HCT116 (cell line): Measurements from ENCODE around the gene GLI3. TPM values are rescaled to one million over a fixed set of nuclear protein-coding genes. Genes with fewer than 3 reads are reported as not detected.

Experiments
- ATAC-seq: fragments of 200-7000 bp; cut with Tn5 transposase; 2 replicates; pipeline ENCODE4 v1.9.1; 2020; ENCODE audit warnings: mild to moderate bottlenecking, moderate library complexity
- BruUV-seq: library from RNA; stranded (reverse); fragments of 400-500 nt; replicated peaks from 2 replicates; lab custom pipeline; 2021; lab: Mats Ljungman, UMichigan
- CTCF ChIA-PET: fragments of 300-600 bp; sonication (Branson Sonifier 250); formaldehyde crosslinking; loops from one replicate; lab custom pipeline; 2021; ENCODE audit warnings: antibody characterized with exemption; lab: Charles Lee
- POLR2A ChIA-PET: fragments of 300-600, 350-600 bp; sonication (Branson Sonifier 250); formaldehyde crosslinking; loops from one replicate; lab custom pipeline; 2021; ENCODE audit warnings: antibody characterized with exemption; lab: Charles Lee
- RAD21 ChIA-PET, 2 experiments: fragments of 300-600 bp; sonication (Branson Sonifier 250); formaldehyde crosslinking; loops; one replicate each; lab custom pipeline; 2023; ENCODE audit warnings: low total read pairs in 2 of 2; ENCODE audit not compliant: uncharacterized antibody in 2 of 2, unreplicated experiment in 2 of 2, low non-redundant PET in 1 of 2; lab: Charles Lee
- DNase-seq: peaks from one replicate; pipeline ENCODE4 v3.0.0-alpha.2; 2010; ENCODE audit warnings: low read depth, low spot score
- H2AFZ ChIP-seq: fragments of 200-600 bp; shearing (Covaris generic), sonication (generic); 2 replicates; pipeline ENCODE4 v1.6.1; 2017; ENCODE audit warnings: low read depth, mixed run types, mixed read lengths, antibody characterized with exemption, low read length; ENCODE audit not compliant: poor library complexity, severe bottlenecking
- H3K27ac ChIP-seq: 2 replicates; pipeline ENCODE4 v1.5.1; 2012; ENCODE audit warnings: low read depth, low read length
- H3K27me3 ChIP-seq: fragments of 200-600 bp; sonication (generic); 2 replicates; pipeline ENCODE4 v1.6.1; 2016; ENCODE audit warnings: mixed run types, low read length, mixed read lengths; ENCODE audit not compliant: insufficient read depth
- H3K36me3 ChIP-seq, 2 experiments: fragments of 200-500 bp in 1 of 2; fragments of 200-600 bp in 1 of 2; sonication (Bioruptor generic) in 1 of 2; sonication (generic) in 1 of 2; 2 replicates each; pipeline versions ENCODE4 v1.5.1 to v1.6.1; 2014 to 2016; ENCODE audit warnings: low read length in 2 of 2, inconsistent platforms in 1 of 2, mixed read lengths in 1 of 2, mixed run types in 1 of 2; ENCODE audit not compliant: insufficient read depth in 2 of 2, control insufficient read depth in 1 of 2
- H3K4me1 ChIP-seq, 2 experiments: fragments of 200-600 bp in 1 of 2; sonication (generic) in 1 of 2; 2 replicates each; pipeline versions ENCODE4 v1.5.1 to v1.6.1; 2012 to 2017; ENCODE audit warnings: low read length in 2 of 2, inconsistent platforms in 1 of 2, mild to moderate bottlenecking in 1 of 2, mixed read lengths in 1 of 2, mixed run types in 1 of 2, moderate library complexity in 1 of 2; ENCODE audit not compliant: insufficient read depth in 2 of 2, control insufficient read depth in 1 of 2
- H3K4me2 ChIP-seq: fragments of 200-600 bp; sonication (generic); 2 replicates; pipeline ENCODE4 v1.6.1; 2017; ENCODE audit warnings: mixed run types, low read length, mixed read lengths
- H3K4me3 ChIP-seq, 2 experiments: fragments of 200-600 bp in 1 of 2; sonication (generic) in 1 of 2; replicated peaks in 1 of 2; 2 replicates each; pipeline ENCODE4 v1.5.1; 2011 to 2016; ENCODE audit warnings: low read length in 2 of 2, control low read depth in 1 of 2, low read depth in 1 of 2, mild to moderate bottlenecking in 1 of 2, mixed read lengths in 1 of 2, mixed run types in 1 of 2
- H3K79me2 ChIP-seq: fragments of 200-600 bp; sonication (generic); 2 replicates; pipeline ENCODE4 v1.6.1; 2017; ENCODE audit warnings: mild to moderate bottlenecking, mixed run types, low read length, moderate library complexity, mixed read lengths; ENCODE audit not compliant: insufficient read depth
- H3K9ac ChIP-seq: fragments of 200-600 bp; sonication (generic); 2 replicates; pipeline ENCODE4 v1.6.1; 2016; ENCODE audit warnings: low read length, mixed read lengths
- H3K9me2 ChIP-seq: fragments of 200-600 bp; sonication (generic), shearing (Covaris generic); 2 replicates; pipeline ENCODE4 v1.6.1; 2017; ENCODE audit warnings: mixed run types, mild to moderate bottlenecking, moderate library complexity; ENCODE audit not compliant: insufficient read depth
- H3K9me3 ChIP-seq, 2 experiments: fragments of 200-500 bp in 1 of 2; fragments of 200-600 bp in 1 of 2; sonication (Bioruptor generic) in 1 of 2; sonication (generic) in 1 of 2; 2 replicates each; pipeline ENCODE4 v1.6.1; 2014 to 2017; ENCODE audit warnings: low read length in 2 of 2, mixed read lengths in 2 of 2, inconsistent platforms in 1 of 2, low read depth in 1 of 2, mild to moderate bottlenecking in 1 of 2, mixed run types in 1 of 2, moderate library complexity in 1 of 2; ENCODE audit not compliant: control insufficient read depth in 1 of 2, insufficient read depth in 1 of 2
- H4K20me1 ChIP-seq: fragments of 200-600 bp; sonication (generic), shearing (Covaris generic); 2 replicates; pipeline ENCODE4 v1.6.1; 2017; ENCODE audit warnings: mixed run types, mild to moderate bottlenecking, moderate library complexity; ENCODE audit not compliant: insufficient read depth
- ATF3 ChIP-seq: IDR thresholded peaks from 2 replicates; pipeline ENCODE4 v1.6.1; 2012
- CEBPB ChIP-seq: IDR thresholded peaks from 2 replicates; pipeline ENCODE4 v1.6.1; 2012; ENCODE audit warnings: low read depth
- CTCF ChIP-seq, 3 experiments: fragments of 200-600 bp in 1 of 3; sonication (generic) in 1 of 3; IDR thresholded peaks in 2 of 3; conservative IDR thresholded peaks in 1 of 3; 2 replicates each; pipeline ENCODE4 v1.5.1; 2012 to 2017; ENCODE audit warnings: low read depth in 2 of 3, low read length in 2 of 3, antibody characterized with exemption in 1 of 3, borderline replicate concordance in 1 of 3, control low read depth in 1 of 3, mild to moderate bottlenecking in 1 of 3, mixed read lengths in 1 of 3, mixed run types in 1 of 3, moderate library complexity in 1 of 3; ENCODE audit not compliant: insufficient read depth in 1 of 3
- EZH2 ChIP-seq: fragments of 200-600 bp; sonication (generic); IDR thresholded peaks from 2 replicates; pipeline ENCODE4 v1.6.1; 2017; ENCODE audit warnings: antibody characterized with exemption, mixed run types
- FOSL1 ChIP-seq: IDR thresholded peaks from 2 replicates; pipeline ENCODE4 v1.6.1; 2012; ENCODE audit warnings: low read depth
- MAX ChIP-seq: IDR thresholded peaks from 2 replicates; pipeline ENCODE4 v1.6.1; 2012
- POLR2A ChIP-seq: IDR thresholded peaks from 2 replicates; pipeline ENCODE4 v1.7.0; 2011; ENCODE audit warnings: borderline replicate concordance; ENCODE audit not compliant: insufficient read depth, insufficient read length; ENCODE audit errors: extremely low read depth
- POLR2AphosphoS5 ChIP-seq: IDR thresholded peaks from 2 replicates; pipeline ENCODE4 v1.6.1; 2011; ENCODE audit warnings: mild to moderate bottlenecking, low read depth, low read length, moderate library complexity
- RAD21 ChIP-seq: IDR thresholded peaks from 2 replicates; pipeline ENCODE4 v1.6.1; 2012; ENCODE audit warnings: low read depth, mild to moderate bottlenecking
- SP1 ChIP-seq: IDR thresholded peaks from 2 replicates; pipeline ENCODE4 v1.6.1; 2012; ENCODE audit warnings: low read depth
- YY1 ChIP-seq: IDR thresholded peaks from 2 replicates; pipeline ENCODE4 v1.6.1; 2011; ENCODE audit warnings: low read length, low read depth, moderate library complexity, mild to moderate bottlenecking; ENCODE audit not compliant: insufficient replicate concordance; ENCODE audit errors: extremely low read depth
- intact Hi-C: fragments of 100-400 bp; cut with micrococcal nuclease; formaldehyde crosslinking; loops from 2 replicates; pipeline ENCODE4 v1.10.0; 2022
- total RNA-seq: library from RNA; stranded (reverse); gene quantifications from one replicate; pipeline ENCODE4 v1.2.1, GENCODE V29; 2021; ENCODE audit not compliant: unreplicated experiment
- TF ChIP-seq, protein P1 (sequence below): IDR thresholded peaks from 2 replicates; pipeline ENCODE4 v1.6.1; 2012; ENCODE audit warnings: low read depth

The GLI3 gene
- total RNA-seq, 1 experiment from 2014 or later: 0.07 TPM

GRCh38 chr7:42180806-42181205 is 56.2 kb downstream of the GLI3 start:
- H3K9me2 ChIP-seq: no peaks in the 10 kb centered on the region
- no peaks in the 10 kb centered on the region for H4K20me1 ChIP-seq
- H3K9ac ChIP-seq: no peak overlapping the region
- RAD21 ChIA-PET: no interaction called here
- H3K27me3 ChIP-seq: peaks cover 4% of the 10 kb centered on the region; the same call in 1 of the 2 replicates
- no peak overlapping the region for H3K4me3 ChIP-seq
- DNase-seq: no peak
- H3K4me1 ChIP-seq: no peaks in the 10 kb centered on the region
- no peak for ATAC-seq
- H3K79me2 ChIP-seq: no peaks in the 10 kb centered on the region
- TF ChIP-seq ATF3 (no peak), MAX (no peak), SP1 (no peak), POLR2A (no peak), FOSL1 (no peak), YY1 (no peak), EZH2 (no peak), POLR2AphosphoS5 (no peak), RAD21 (no peak), CEBPB (no peak)
- no peak overlapping the region for H3K27ac ChIP-seq
- intact Hi-C loops: no loop called here
- H3K9me3 ChIP-seq: no peaks in the 10 kb centered on the region
- POLR2A ChIA-PET: no interaction called here
- BruUV-seq: no TSS peak
- no peak overlapping the region for H3K4me2 ChIP-seq
- CTCF ChIA-PET: no interaction called here
- no peaks in the 10 kb centered on the region for H3K36me3 ChIP-seq
- no peak overlapping the region for H2AFZ ChIP-seq

- no peak overlapping the region for H3K4me2 ChIP-seq
- no peaks in the 10 kb centered on the region for H3K79me2 ChIP-seq
- TF ChIP-seq EZH2: no peak
- TF ChIP-seq, protein P1, sequence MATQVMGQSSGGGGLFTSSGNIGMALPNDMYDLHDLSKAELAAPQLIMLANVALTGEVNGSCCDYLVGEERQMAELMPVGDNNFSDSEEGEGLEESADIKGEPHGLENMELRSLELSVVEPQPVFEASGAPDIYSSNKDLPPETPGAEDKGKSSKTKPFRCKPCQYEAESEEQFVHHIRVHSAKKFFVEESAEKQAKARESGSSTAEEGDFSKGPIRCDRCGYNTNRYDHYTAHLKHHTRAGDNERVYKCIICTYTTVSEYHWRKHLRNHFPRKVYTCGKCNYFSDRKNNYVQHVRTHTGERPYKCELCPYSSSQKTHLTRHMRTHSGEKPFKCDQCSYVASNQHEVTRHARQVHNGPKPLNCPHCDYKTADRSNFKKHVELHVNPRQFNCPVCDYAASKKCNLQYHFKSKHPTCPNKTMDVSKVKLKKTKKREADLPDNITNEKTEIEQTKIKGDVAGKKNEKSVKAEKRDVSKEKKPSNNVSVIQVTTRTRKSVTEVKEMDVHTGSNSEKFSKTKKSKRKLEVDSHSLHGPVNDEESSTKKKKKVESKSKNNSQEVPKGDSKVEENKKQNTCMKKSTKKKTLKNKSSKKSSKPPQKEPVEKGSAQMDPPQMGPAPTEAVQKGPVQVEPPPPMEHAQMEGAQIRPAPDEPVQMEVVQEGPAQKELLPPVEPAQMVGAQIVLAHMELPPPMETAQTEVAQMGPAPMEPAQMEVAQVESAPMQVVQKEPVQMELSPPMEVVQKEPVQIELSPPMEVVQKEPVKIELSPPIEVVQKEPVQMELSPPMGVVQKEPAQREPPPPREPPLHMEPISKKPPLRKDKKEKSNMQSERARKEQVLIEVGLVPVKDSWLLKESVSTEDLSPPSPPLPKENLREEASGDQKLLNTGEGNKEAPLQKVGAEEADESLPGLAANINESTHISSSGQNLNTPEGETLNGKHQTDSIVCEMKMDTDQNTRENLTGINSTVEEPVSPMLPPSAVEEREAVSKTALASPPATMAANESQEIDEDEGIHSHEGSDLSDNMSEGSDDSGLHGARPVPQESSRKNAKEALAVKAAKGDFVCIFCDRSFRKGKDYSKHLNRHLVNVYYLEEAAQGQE: no peak
- no peak for TF ChIP-seq CTCF (IDR thresholded peaks at IDR 0.05 in 2 of 3, conservative IDR thresholded peaks at IDR 0.05 in 1 of 3; ENCODE audit: borderline replicate concordance in 1 of 3, insufficient read depth in 1 of 3, low read depth in 2 of 3, low read length in 2 of 3)
- no peak for TF ChIP-seq RAD21
- no peak for TF ChIP-seq ATF3
- no peak overlapping the region for H3K9ac ChIP-seq
- DNase-seq (no peak), ATAC-seq (no peak)
- no peaks in the 10 kb centered on the region for H3K9me3 ChIP-seq
- no peaks in the 10 kb centered on the region for H3K4me1 ChIP-seq
- no peak overlapping the region for H2AFZ ChIP-seq
- ChIA-PET RAD21 (no interaction called here), CTCF (no interaction called here), POLR2A (no interaction called here)
- no peak overlapping the region for H3K4me3 ChIP-seq
- H3K27me3 ChIP-seq: peaks cover 4% of the 10 kb centered on the region; the same call in 1 of the 2 replicates
- no peaks in the 10 kb centered on the region for H3K9me2 ChIP-seq
- H3K27ac ChIP-seq: no peak overlapping the region
- intact Hi-C loops: no loop called here
- BruUV-seq: no TSS peak
- no peaks in the 10 kb centered on the region for H3K36me3 ChIP-seq
- H4K20me1 ChIP-seq: no peaks in the 10 kb centered on the region
Measured at GRCh38 chr7:42176724-42177101, 60.3 kb downstream of the GLI3 start.
